HepG2 (cell line): ENCODE data around the gene ZNF23. TPM values are rescaled to one million over a fixed set of nuclear protein-coding genes. Genes with fewer than 3 reads are reported as not detected.
A peak's percentile ranks its signal among the peaks of the same experiment; 100 is the strongest.

Experiments
- ATAC-seq: fragments of 200-7000 bp; cut with Tn5 transposase; 3 replicates; pipeline ENCODE4 v1.9.1; 2020; ENCODE audit warnings: mild to moderate bottlenecking, moderate library complexity
- BruUV-seq: library from RNA; stranded (reverse); fragments of 400-500 nt; replicated peaks from 2 replicates; lab custom pipeline; 2021; lab: Mats Ljungman, UMichigan
- CTCF ChIA-PET: fragments of 300-600 bp; formaldehyde crosslinking; extraction: SDS; loops from one replicate; lab custom pipeline; 2021; ENCODE audit warnings: low total read pairs, inconsistent platforms, low intra/inter-chr PET ratio; lab: Yijun Ruan, JAX
- POLR2A ChIA-PET: fragments of 350-600 bp; sonication (Branson Sonifier 250); formaldehyde crosslinking; loops from one replicate; lab custom pipeline; 2020; ENCODE audit warnings: antibody characterized with exemption, inconsistent platforms; lab: Yijun Ruan, JAX
- DNase-seq: peaks from one replicate; pipeline ENCODE4 v3.0.0-alpha.2; 2015; ENCODE audit warnings: low spot score
- FAIRE-seq: peaks from 3 replicates; lab custom pipeline; 2011; peaks lifted over from hg19 to GRCh38; lab: Jason Lieb, UNC
- H2AFZ ChIP-seq: one replicate; pipeline ENCODE4 v1.6.1; 2011; ENCODE audit warnings: low read length, inconsistent platforms
- H3K27ac ChIP-seq: fragments of 300-600 bp; 3 replicates; pipeline ENCODE4 v1.8.0; 2011; ENCODE audit warnings: mixed run types, mild to moderate bottlenecking, mixed read lengths, low read length, inconsistent platforms; ENCODE audit not compliant: insufficient read depth; ENCODE audit errors: extremely low read length
- H3K27me3 ChIP-seq, 2 experiments: fragments of 200-600 bp in 1 of 2; 2 replicates in 1 of 2; 3 replicates in 1 of 2; pipeline versions ENCODE4 v1.6.0 to v1.8.0; 2011; ENCODE audit warnings: low read length in 2 of 2, mild to moderate bottlenecking in 2 of 2, moderate library complexity in 2 of 2, inconsistent platforms in 1 of 2; ENCODE audit not compliant: insufficient read depth in 2 of 2, control insufficient read depth in 1 of 2
- H3K36me3 ChIP-seq, 2 experiments: fragments of 200-600 bp in 1 of 2; replicated peaks in 1 of 2; 2 replicates in 1 of 2; 3 replicates in 1 of 2; pipeline versions ENCODE4 v1.5.1 to v1.8.0; 2011; ENCODE audit warnings: low read length in 2 of 2, inconsistent platforms in 1 of 2; ENCODE audit not compliant: insufficient read depth in 2 of 2, control insufficient read depth in 1 of 2
- H3K4me1 ChIP-seq: 2 replicates; pipeline ENCODE4 v1.5.1; 2012; ENCODE audit warnings: low read length, inconsistent platforms; ENCODE audit not compliant: insufficient read depth
- H3K4me2 ChIP-seq: 2 replicates; pipeline ENCODE4 v1.6.0; 2011; ENCODE audit warnings: low read depth, low read length, inconsistent platforms
- H3K4me3 ChIP-seq, 3 experiments: fragments of 200-600 bp in 1 of 3; sonication (generic), shearing (Covaris generic) in 1 of 3; replicated peaks in 1 of 3; 2 replicates each; pipeline ENCODE4 v1.5.1; 2011 to 2016; ENCODE audit warnings: low read length in 3 of 3, inconsistent platforms in 2 of 3, low read depth in 2 of 3, mild to moderate bottlenecking in 2 of 3, control low read depth in 1 of 3, mixed read lengths in 1 of 3; ENCODE audit not compliant: insufficient read depth in 1 of 3
- H3K79me2 ChIP-seq: one replicate; pipeline ENCODE4 v1.6.1; 2011; ENCODE audit warnings: low read length, inconsistent platforms; ENCODE audit not compliant: insufficient read depth
- H3K9ac ChIP-seq: 2 replicates; pipeline ENCODE4 v1.6.0; 2011; ENCODE audit warnings: mild to moderate bottlenecking, low read depth, low read length, inconsistent platforms; ENCODE audit not compliant: insufficient read depth
- H3K9me3 ChIP-seq: 2 replicates; pipeline ENCODE4 v1.5.1; 2012; ENCODE audit warnings: mild to moderate bottlenecking, low read length
- H4K20me1 ChIP-seq: 2 replicates; pipeline ENCODE4 v1.6.0; 2011; ENCODE audit warnings: inconsistent platforms, mild to moderate bottlenecking, low read length, moderate library complexity; ENCODE audit not compliant: insufficient read depth
- CENPBD1 ChIP-seq: sonication (generic); formaldehyde crosslinking; IDR thresholded peaks from 2 replicates; pipeline ENCODE4 v1.8.0; 2022; ENCODE audit warnings: missing genetic modification reagents, low read depth, mild to moderate bottlenecking, borderline replicate concordance
- EED ChIP-seq: sonication (generic); formaldehyde crosslinking; IDR thresholded peaks from 2 replicates; pipeline ENCODE4 v1.5.0; 2020; ENCODE audit warnings: mild to moderate bottlenecking, missing genetic modification reagents
- ELF1 ChIP-seq: sonication (generic); formaldehyde crosslinking; IDR thresholded peaks from 2 replicates; pipeline ENCODE4 v1.4.0; 2020; ENCODE audit warnings: missing genetic modification reagents
- ELF4 ChIP-seq: sonication (generic); formaldehyde crosslinking; IDR thresholded peaks from 2 replicates; pipeline ENCODE4 v1.5.0; 2020; ENCODE audit warnings: missing genetic modification reagents, mild to moderate bottlenecking, moderate library complexity, borderline replicate concordance
- EP300 ChIP-seq, 3 experiments: sonication (generic) in 1 of 3; formaldehyde crosslinking in 1 of 3; IDR thresholded peaks; 2 replicates each; pipeline versions ENCODE4 v1.5.1 to v1.6.1; 2011 to 2020; ENCODE audit warnings: low read depth in 2 of 3, low read length in 2 of 3, borderline replicate concordance in 1 of 3, improper control_type of control experiment in 1 of 3, mild to moderate bottlenecking in 1 of 3, missing genetic modification reagents in 1 of 3, moderate library complexity in 1 of 3
- ESRRA ChIP-seq: sonication (generic); formaldehyde crosslinking; IDR thresholded peaks from 2 replicates; pipeline ENCODE4 v1.5.1; 2020; ENCODE audit warnings: mild to moderate bottlenecking, low read depth, missing genetic modification reagents
- EZH2 ChIP-seq: conservative IDR thresholded peaks from 2 replicates; pipeline ENCODE4 v1.6.1; 2012; ENCODE audit warnings: mild to moderate bottlenecking, low read depth, low read length, moderate library complexity
- PLRG1 ChIP-seq: fragments of 450-650 bp; conservative IDR thresholded peaks from 2 replicates; pipeline ENCODE4 v1.6.1; 2016
- RARA ChIP-seq: IDR thresholded peaks from 2 replicates; pipeline ENCODE4 v1.6.1; 2016; ENCODE audit warnings: missing genetic modification reagents, missing compliant biosample characterization
- RELA ChIP-seq: sonication (generic); formaldehyde crosslinking; IDR thresholded peaks from 2 replicates; pipeline ENCODE4 v1.4.0; 2020; ENCODE audit warnings: missing genetic modification reagents
- SNAPC2 ChIP-seq: sonication (generic); formaldehyde crosslinking; IDR thresholded peaks from 2 replicates; pipeline ENCODE4 v1.8.1; 2022; ENCODE audit warnings: mild to moderate bottlenecking, missing genetic modification reagents
- SRF ChIP-seq: IDR thresholded peaks from 2 replicates; pipeline ENCODE4 v1.6.1; 2011; ENCODE audit warnings: mild to moderate bottlenecking, low read depth, low read length, moderate library complexity
- TCF7 ChIP-seq: sonication (generic); IDR thresholded peaks from 2 replicates; pipeline ENCODE4 v1.6.1; 2016; ENCODE audit warnings: antibody characterized with exemption, low read depth
- TCF7L2 ChIP-seq: IDR thresholded peaks from 2 replicates; pipeline ENCODE4 v1.6.1; 2011; ENCODE audit warnings: mild to moderate bottlenecking, low read depth, low read length, moderate library complexity
- TEAD3 ChIP-seq: optimal IDR thresholded peaks from 2 replicates; pipeline ENCODE3; 2016; ENCODE audit warnings: borderline replicate concordance
- THAP8 ChIP-seq: sonication (generic); formaldehyde crosslinking; IDR thresholded peaks from 2 replicates; pipeline ENCODE4 v1.5.1; 2020; ENCODE audit warnings: missing genetic modification reagents, mild to moderate bottlenecking, borderline replicate concordance
- ZNF230 ChIP-seq: sonication (generic); formaldehyde crosslinking; IDR thresholded peaks from 2 replicates; pipeline ENCODE4 v1.4.0; 2020; ENCODE audit warnings: mild to moderate bottlenecking, missing genetic modification reagents
- ZNF276 ChIP-seq: sonication (generic); formaldehyde crosslinking; IDR thresholded peaks from 2 replicates; pipeline ENCODE4 v1.4.0; 2020; ENCODE audit warnings: mild to moderate bottlenecking, low read depth, missing genetic modification reagents
- ZNF33A ChIP-seq: sonication (generic); formaldehyde crosslinking; IDR thresholded peaks from 2 replicates; pipeline ENCODE4 v1.5.1; 2020; ENCODE audit warnings: missing genetic modification reagents, mild to moderate bottlenecking, moderate library complexity, borderline replicate concordance
- ZNF790 ChIP-seq: sonication (generic); formaldehyde crosslinking; IDR thresholded peaks from 2 replicates; pipeline ENCODE4 v1.8.0; 2022; ENCODE audit warnings: missing genetic modification reagents, mild to moderate bottlenecking, borderline replicate concordance
- WGBS: methylation state at CpG from one replicate; pipeline ENCODE4 v1.1.6; 2017; ENCODE audit warnings: low lambda C conversion rate; 5-methylcytosine and 5-hydroxymethylcytosine counted together
- in situ Hi-C: cut with HindIII; loops from 2 replicates; pipeline ENCODE4 v1.10.0; 2017; ENCODE audit warnings: low pct_unique_long_range_greater_than_20kb; ENCODE audit not compliant: extremely low pct_ligation_motif_present
- intact Hi-C: fragments of 100-400 bp; cut with micrococcal nuclease; formaldehyde crosslinking; loops from one replicate; pipeline ENCODE4 v1.10.0; 2022; ENCODE audit not compliant: unreplicated experiment
- polyA plus RNA-seq, 8 experiments: library from polyadenylated mRNA; depleted of rRNA in 3 of 8; stranded (reverse) in 7 of 8; unstranded in 1 of 8; fragments of >200 nt; fragmentation: Illumina TruSeq in 4 of 8; extraction: Trizol in 4 of 8; gene quantifications; 2 replicates each; pipeline versions ENCODE4 v1.2.1 to v1.2.3, GENCODE V29; 2011 to 2016; ENCODE audit warnings: low read depth in 4 of 8, missing spikeins in 1 of 8, mixed read lengths in 1 of 8; ENCODE audit not compliant: insufficient read depth in 1 of 8
- total RNA-seq, 5 experiments: library from RNA; depleted of rRNA; stranded (reverse); fragments of >200 nt; fragmentation: Illumina TruSeq; extraction: Trizol; gene quantifications; 2 replicates each; pipeline ENCODE4 v1.2.3, GENCODE V29; 2016; ENCODE audit warnings: low read depth in 1 of 5

Gene ZNF23
- total and polyA plus RNA-seq, 2 of the 13 experiments (the other 11 are each of a cell fraction or from before 2014, with no cell fraction given): 8.6 to 12.2 TPM

- no peak for TF ChIP-seq ZNF276 (CRISPR knock-in tag)
Measured at GRCh38 chr16:71472051-71472450, 10.0 kb upstream of the ZNF23 start (continued).

GRCh38 chr16:71467810-71468209, 5.8 kb upstream of the ZNF23 start:
- CTCF ChIA-PET: no interaction called here
- Histone ChIP-seq H3K4me3 (no peak overlapping the region), H3K9me3 (no peaks in the 10 kb centered on the region), H2AFZ (no peak overlapping the region), H3K36me3 (no peaks in the 10 kb centered on the region), H3K79me2 (no peaks in the 10 kb centered on the region), H3K4me1 (peaks cover 5% of the 10 kb centered on the region), H3K27me3 (no peaks in the 10 kb centered on the region), H3K27ac (no peak overlapping the region), H3K4me2 (no peak overlapping the region), H3K9ac (no peak overlapping the region), H4K20me1 (no peaks in the 10 kb centered on the region)
- in situ Hi-C loops (no loop called here), intact Hi-C loops (no loop called here)
- POLR2A ChIA-PET: interaction anchor here (0.6 kb wide), 1 partner anchor 115 kb away, joined by 3 read pairs; no protein-coding TSS in a partner anchor
- ATAC-seq: peak; percentile 69
- DNase-seq: peak; percentile 37
- BruUV-seq: no TSS peak
- no peak for FAIRE-seq
- WGBS: 59% methylated on average over 9 of the region's 9 CpGs
- TF ChIP-seq RARA (CRISPR knock-in tag) (peak; percentile 83), ZNF33A (peak; percentile 88), ELF4 (CRISPR knock-in tag) (peak; percentile 92), SNAPC2 (no peak), ELF1 (CRISPR knock-in tag) (no peak), EZH2 (no peak), SRF (no peak), EP300 (IDR thresholded peaks at IDR 0.05; ENCODE audit: low read depth in 2 of 2, low read length in 2 of 2) (no peak), EP300 (CRISPR knock-in tag; IDR thresholded peaks at IDR 0.05; ENCODE audit: borderline replicate concordance) (0 out of 2 replicates have a peak, but pooled peaks have one; percentile 40), ZNF230 (CRISPR knock-in tag) (peak; percentile 93), TCF7 (no peak), ZNF790 (CRISPR knock-in tag) (peak; percentile 94; the same call in 1 of the 2 replicates), THAP8 (CRISPR knock-in tag) (no peak; the same call in 1 of the 2 replicates), ESRRA (CRISPR knock-in tag) (0 out of 2 replicates have a peak, but pooled peaks have one; percentile 36), CENPBD1 (CRISPR knock-in tag) (peak; percentile 70; the same call in 1 of the 2 replicates), PLRG1 (no peak), EED (CRISPR knock-in tag) (peak; percentile 74; the same call in 1 of the 2 replicates), RELA (no peak), TEAD3 (CRISPR knock-in tag) (peak; percentile 54), TCF7L2 (no peak)
